Endothelial cell (in vitro differentiated cells): ENCODE measurements around the gene C4orf36. TPM values are rescaled to one million over a fixed set of nuclear protein-coding genes. Genes with fewer than 3 reads are reported as not detected.

Experiments
- DNase-seq: peaks from one replicate; pipeline ENCODE4 v3.0.0; 2021; ENCODE audit warnings: low spot score
- H3K27ac Mint-ChIP-seq: one replicate; pipeline ENCODE4 v1.8.0; 2021; ENCODE audit warnings: mixed read lengths, inconsistent platforms; ENCODE audit not compliant: unreplicated experiment
- H3K27me3 Mint-ChIP-seq: one replicate; pipeline ENCODE4 v1.8.0; 2021; ENCODE audit warnings: mild to moderate bottlenecking, moderate library complexity, mixed read lengths, inconsistent platforms; ENCODE audit not compliant: unreplicated experiment
- H3K36me3 Mint-ChIP-seq: one replicate; pipeline ENCODE4 v1.8.0; 2021; ENCODE audit warnings: mild to moderate bottlenecking, low read depth, mixed read lengths, inconsistent platforms; ENCODE audit not compliant: unreplicated experiment
- H3K4me1 Mint-ChIP-seq: one replicate; pipeline ENCODE4 v1.8.0; 2021; ENCODE audit warnings: mild to moderate bottlenecking, mixed read lengths, inconsistent platforms; ENCODE audit not compliant: unreplicated experiment
- H3K4me3 Mint-ChIP-seq: one replicate; pipeline ENCODE4 v1.8.0; 2021; ENCODE audit warnings: mild to moderate bottlenecking, mixed read lengths, inconsistent platforms; ENCODE audit not compliant: unreplicated experiment
- H3K9me3 Mint-ChIP-seq: one replicate; pipeline ENCODE4 v1.8.0; 2021; ENCODE audit warnings: mixed read lengths, inconsistent platforms; ENCODE audit not compliant: unreplicated experiment
- CTCF ChIP-seq: fragments of 200-600 bp; sonication (generic); IDR thresholded peaks from one replicate; pipeline ENCODE4 v1.5.0; 2021; ENCODE audit warnings: antibody characterized with exemption; ENCODE audit not compliant: unreplicated experiment
- total RNA-seq: library from RNA; stranded (reverse); fragmentation: NEBNext Ultra II Directional; extraction: Animal tissue kit (Norgen Biotek cat#: 25700); gene quantifications from one replicate; pipeline ENCODE4 v1.2.1, GENCODE V29; 2021; ENCODE audit not compliant: unreplicated experiment

C4orf36 gene
- total RNA-seq, 1 donor from 2014 or later, result 0.72 TPM

- H3K27ac Mint-ChIP-seq, result no peak overlapping the region
- no peak for DNase-seq
- peaks cover 4% of the 10 kb centered on the region for H3K36me3 Mint-ChIP-seq
- no peak for TF ChIP-seq CTCF
- H3K4me3 Mint-ChIP-seq, result no peak overlapping the region
- peaks cover 11% of the 10 kb centered on the region for H3K4me1 Mint-ChIP-seq
- no peaks in the 10 kb centered on the region for H3K9me3 Mint-ChIP-seq
- H3K27me3 Mint-ChIP-seq, result no peaks in the 10 kb centered on the region
Measured at GRCh38 chr4:86921608-86922252, 29.5 kb upstream of the C4orf36 start.

GRCh38 chr4:86919561-86920223, 27.5 kb upstream of the C4orf36 start:
- peaks cover 3% of the 10 kb centered on the region for H3K27me3 Mint-ChIP-seq
- peaks cover 4% of the 10 kb centered on the region for H3K36me3 Mint-ChIP-seq
- peaks cover 6% of the 10 kb centered on the region for H3K4me1 Mint-ChIP-seq
- no peaks in the 10 kb centered on the region for H3K9me3 Mint-ChIP-seq
- no peak for DNase-seq
- TF ChIP-seq CTCF, result no peak
- no peak overlapping the region for H3K27ac Mint-ChIP-seq
- no peak overlapping the region for H3K4me3 Mint-ChIP-seq

- no peak for TF ChIP-seq CTCF
- H3K4me3 Mint-ChIP-seq, result no peak overlapping the region
- peaks cover 4% of the 10 kb centered on the region for H3K36me3 Mint-ChIP-seq
- H3K27ac Mint-ChIP-seq, result no peak overlapping the region
- H3K4me1 Mint-ChIP-seq, result peaks cover 4% of the 10 kb centered on the region
- H3K9me3 Mint-ChIP-seq, result no peaks in the 10 kb centered on the region
- peaks cover 3% of the 10 kb centered on the region for H3K27me3 Mint-ChIP-seq
- DNase-seq, result no peak
Measured at GRCh38 chr4:86918539-86919072, 26.4 kb upstream of the C4orf36 start.

GRCh38 chr4:86917212-86918039, 25.2 kb upstream of the C4orf36 start:
- Mint-ChIP-seq H3K27me3 (peaks cover 3% of the 10 kb centered on the region), H3K9me3 (no peaks in the 10 kb centered on the region), H3K4me3 (no peak overlapping the region), H3K36me3 (peaks cover 4% of the 10 kb centered on the region), H3K27ac (no peak overlapping the region), H3K4me1 (peaks cover 2% of the 10 kb centered on the region)
- no peak for DNase-seq
- TF ChIP-seq CTCF, result no peak
